ENCODE results near the gene PRKCB.

The PRKCB gene

GRCh38 chr16:23945243-23945642 lies 109.5 kb downstream of the PRKCB start:
- FAIRE-seq, result no peak

- FAIRE-seq, result no peak
Observed at GRCh38 chr16:23947838-23948237, 112.1 kb downstream of the PRKCB start.

GRCh38 chr16:23948949-23949411 lies 113.2 kb downstream of the PRKCB start:
- FAIRE-seq, result no peak

GRCh38 chr16:23949630-23950290 lies 114.0 kb downstream of the PRKCB start:
- no peak for FAIRE-seq

GRCh38 chr16:23950291-23950894 lies 114.6 kb downstream of the PRKCB start:
- no peak for FAIRE-seq

GRCh38 chr16:23950898-23951297 lies 115.1 kb downstream of the PRKCB start:
- FAIRE-seq, result no peak

GRCh38 chr16:23952128-23952970 lies 116.6 kb downstream of the PRKCB start:
- FAIRE-seq, result no peak

- FAIRE-seq, result no peak
Observed at GRCh38 chr16:23952971-23953300, 117.2 kb downstream of the PRKCB start.

- no peak for FAIRE-seq
Observed at GRCh38 chr16:23953476-23953875, 117.7 kb downstream of the PRKCB start.

GRCh38 chr16:23955088-23955487 lies 119.3 kb downstream of the PRKCB start:
- FAIRE-seq, result no peak

- no peak for FAIRE-seq
Observed at GRCh38 chr16:23957287-23957686, 121.5 kb downstream of the PRKCB start.

GRCh38 chr16:23959072-23959751 lies 123.4 kb downstream of the PRKCB start:
- no peak for FAIRE-seq

- no peak for FAIRE-seq
Observed at GRCh38 chr16:23959752-23960072, 123.9 kb downstream of the PRKCB start.

GRCh38 chr16:23960081-23960885 lies 124.5 kb downstream of the PRKCB start:
- FAIRE-seq, result no peak

GRCh38 chr16:23962001-23962400 lies 126.2 kb downstream of the PRKCB start:
- no peak for FAIRE-seq

- FAIRE-seq, result no peak
Observed at GRCh38 chr16:23964136-23964535, 128.4 kb downstream of the PRKCB start.

- FAIRE-seq, result no peak
Observed at GRCh38 chr16:23965137-23965733, 129.5 kb downstream of the PRKCB start.

- FAIRE-seq, result no peak
Observed at GRCh38 chr16:23966597-23967394, 131.0 kb downstream of the PRKCB start.

GRCh38 chr16:23967775-23968174 lies 132.0 kb downstream of the PRKCB start:
- no peak for FAIRE-seq

- FAIRE-seq, result no peak
Observed at GRCh38 chr16:23968176-23968575, 132.4 kb downstream of the PRKCB start.

Measured in endometrium (tissue), 2 donors.